ENCODE measurements around the gene ZBTB45.

ZBTB45 gene

DNA sequence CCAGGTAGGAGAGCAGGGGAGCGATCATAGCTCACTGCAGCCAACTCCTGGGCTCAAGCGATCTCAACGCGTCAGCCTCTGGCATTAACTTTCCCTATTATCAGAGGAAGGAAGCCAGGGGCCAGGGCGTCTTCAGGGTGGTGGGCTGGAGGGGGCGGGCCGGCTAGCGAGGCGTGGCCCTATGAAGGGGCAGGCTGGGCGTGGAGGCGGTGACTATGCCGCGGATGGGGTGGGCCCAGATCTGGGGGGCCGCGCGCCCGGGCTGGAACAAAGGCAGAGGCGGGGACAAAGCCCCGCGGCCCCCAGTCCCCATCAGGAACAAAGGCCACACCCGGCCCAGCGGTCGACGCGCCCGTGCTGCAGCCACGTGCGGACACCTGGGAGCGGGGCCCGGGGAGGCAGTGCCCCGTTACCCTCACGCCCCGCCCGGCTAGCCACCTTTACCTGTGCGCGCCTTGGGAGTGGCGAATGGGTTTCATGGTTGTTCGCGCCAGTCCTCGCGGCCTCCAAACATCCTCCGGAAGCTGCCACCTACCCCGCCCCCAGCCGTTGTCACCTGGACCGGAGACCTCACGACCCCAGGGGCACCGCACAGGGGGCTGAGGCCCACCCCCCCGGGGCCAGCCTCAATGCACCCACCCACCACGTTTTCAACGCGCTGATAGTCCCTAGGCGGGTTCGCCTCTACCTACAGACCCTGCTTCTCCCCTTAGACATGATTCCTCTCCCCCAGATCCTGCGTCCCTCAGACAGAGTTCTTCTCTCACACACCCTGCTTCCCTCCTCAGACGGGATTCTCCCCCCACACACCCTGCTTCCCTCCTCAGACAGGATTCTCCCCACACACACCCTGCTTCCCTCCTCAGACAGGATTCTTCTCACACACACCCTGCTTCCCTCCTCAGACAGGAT is 18.9 kb upstream of the ZBTB45 start:
- H3K4me1 Mint-ChIP-seq, result peaks cover 6% of the 10 kb centered on the region
- H3K27ac Mint-ChIP-seq, result peak overlapping the region; percentile 95 to 96 (median 96)
- H3K36me3 Mint-ChIP-seq (ENCODE audit: low read depth), result no peaks in the 10 kb centered on the region
- no peaks in the 10 kb centered on the region for H3K9me3 Mint-ChIP-seq
- H3K27me3 Mint-ChIP-seq (ENCODE audit: low read depth), result peaks cover 19% of the 10 kb centered on the region
- peak overlapping the region; percentile 83 to 86 (median 84) for H3K4me3 Mint-ChIP-seq
- TF ChIP-seq, protein P1, sequence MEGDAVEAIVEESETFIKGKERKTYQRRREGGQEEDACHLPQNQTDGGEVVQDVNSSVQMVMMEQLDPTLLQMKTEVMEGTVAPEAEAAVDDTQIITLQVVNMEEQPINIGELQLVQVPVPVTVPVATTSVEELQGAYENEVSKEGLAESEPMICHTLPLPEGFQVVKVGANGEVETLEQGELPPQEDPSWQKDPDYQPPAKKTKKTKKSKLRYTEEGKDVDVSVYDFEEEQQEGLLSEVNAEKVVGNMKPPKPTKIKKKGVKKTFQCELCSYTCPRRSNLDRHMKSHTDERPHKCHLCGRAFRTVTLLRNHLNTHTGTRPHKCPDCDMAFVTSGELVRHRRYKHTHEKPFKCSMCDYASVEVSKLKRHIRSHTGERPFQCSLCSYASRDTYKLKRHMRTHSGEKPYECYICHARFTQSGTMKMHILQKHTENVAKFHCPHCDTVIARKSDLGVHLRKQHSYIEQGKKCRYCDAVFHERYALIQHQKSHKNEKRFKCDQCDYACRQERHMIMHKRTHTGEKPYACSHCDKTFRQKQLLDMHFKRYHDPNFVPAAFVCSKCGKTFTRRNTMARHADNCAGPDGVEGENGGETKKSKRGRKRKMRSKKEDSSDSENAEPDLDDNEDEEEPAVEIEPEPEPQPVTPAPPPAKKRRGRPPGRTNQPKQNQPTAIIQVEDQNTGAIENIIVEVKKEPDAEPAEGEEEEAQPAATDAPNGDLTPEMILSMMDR (IDR thresholded peaks at IDR 0.05; ENCODE audit: unreplicated experiment in 3 of 3), result no peak

DNA sequence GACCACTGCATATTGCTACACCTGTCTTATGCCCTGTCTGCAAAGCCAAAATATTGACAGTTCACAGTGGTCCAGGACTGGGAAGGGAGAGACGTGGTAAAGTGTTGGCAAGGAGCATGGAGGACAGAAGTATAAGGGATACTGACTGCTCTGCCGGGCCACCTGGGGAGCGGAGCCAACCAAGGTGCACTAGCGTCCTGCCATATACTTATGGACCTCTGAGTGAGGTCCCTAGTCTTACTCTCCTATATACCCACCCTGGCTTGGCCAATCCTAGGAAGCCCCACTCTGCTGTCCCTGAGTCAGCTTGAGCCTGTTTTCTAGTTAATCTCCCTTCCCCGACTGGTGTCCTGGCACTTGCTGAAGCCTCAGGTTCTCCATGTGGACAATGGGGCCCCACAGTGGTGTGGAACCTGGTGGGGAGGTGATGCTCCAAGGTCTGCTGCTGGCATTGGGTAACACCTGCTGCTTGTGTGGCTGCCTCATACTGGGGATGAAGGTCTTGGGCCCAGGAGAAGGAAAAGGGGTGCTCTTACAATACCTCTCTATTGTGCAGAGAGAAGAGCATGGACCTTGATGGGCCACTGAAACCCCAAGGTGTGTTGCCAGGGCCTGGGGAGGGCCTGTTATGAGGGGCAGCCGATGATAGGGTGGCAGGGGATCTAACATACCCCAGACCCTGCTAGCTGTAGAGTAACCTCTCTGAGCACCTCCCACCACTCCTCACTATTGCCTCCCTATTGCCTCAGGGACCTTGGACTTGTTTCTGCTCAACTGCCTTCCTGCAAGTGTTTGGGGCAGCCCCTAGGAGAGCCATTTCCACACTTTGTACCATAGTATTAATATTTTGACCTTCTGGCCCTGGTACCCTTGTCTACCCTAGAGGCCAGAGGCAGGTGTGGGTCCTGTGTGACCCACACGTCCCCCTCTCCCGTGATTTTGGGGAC is 17.5 kb upstream of the ZBTB45 start:
- H3K9me3 Mint-ChIP-seq, result no peaks in the 10 kb centered on the region
- H3K4me3 Mint-ChIP-seq, result peak overlapping the region; percentile 17 to 86 (median 83)
- TF ChIP-seq, protein P1 (IDR thresholded peaks at IDR 0.05; ENCODE audit: unreplicated experiment in 3 of 3), result no peak
- H3K27me3 Mint-ChIP-seq (ENCODE audit: low read depth), result peaks cover 15% of the 10 kb centered on the region
- peak overlapping the region; percentile 95 to 96 (median 96) for H3K27ac Mint-ChIP-seq
- H3K4me1 Mint-ChIP-seq, result peaks cover 5% of the 10 kb centered on the region
- no peaks in the 10 kb centered on the region for H3K36me3 Mint-ChIP-seq (ENCODE audit: low read depth)

DNA sequence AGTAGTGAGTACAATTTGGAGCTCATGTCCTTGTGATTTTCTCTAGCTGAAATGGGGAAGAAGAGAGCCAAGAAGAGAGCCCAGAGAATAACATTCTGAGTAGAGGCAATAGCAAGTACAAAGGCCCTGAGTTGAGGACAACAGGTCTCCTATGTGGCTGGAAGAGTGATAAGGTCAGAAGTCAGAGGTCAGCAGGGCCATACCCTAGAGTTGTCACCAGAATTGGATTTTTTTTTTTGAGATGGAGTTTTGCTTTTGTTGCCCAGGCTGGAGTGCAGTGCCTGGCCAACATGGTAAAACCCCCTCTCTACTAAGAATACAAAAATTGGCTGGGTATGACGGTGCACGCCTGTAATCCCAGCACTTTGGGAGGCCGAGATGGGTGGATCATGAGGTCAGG is 16.2 kb upstream of the ZBTB45 start:
- Mint-ChIP-seq H3K36me3 (ENCODE audit: low read depth) (no peaks in the 10 kb centered on the region), H3K27ac (peak overlapping the region in 1 of 3 experiments; percentile 4), H3K27me3 (ENCODE audit: low read depth) (peaks cover 15% of the 10 kb centered on the region), H3K4me3 (no peak overlapping the region), H3K4me1 (peaks cover 5% of the 10 kb centered on the region), H3K9me3 (no peaks in the 10 kb centered on the region)
- TF ChIP-seq, protein P1 (IDR thresholded peaks at IDR 0.05; ENCODE audit: unreplicated experiment in 3 of 3), result no peak

GRCh38 chr19:58531034-58531840 is 11.6 kb upstream of the ZBTB45 start:
- H3K27ac Mint-ChIP-seq, result no peak overlapping the region
- H3K36me3 Mint-ChIP-seq (ENCODE audit: low read depth), result no peaks in the 10 kb centered on the region
- H3K9me3 Mint-ChIP-seq, result no peaks in the 10 kb centered on the region
- TF ChIP-seq, protein P1 (IDR thresholded peaks at IDR 0.05; ENCODE audit: unreplicated experiment in 3 of 3), result no peak
- no peak overlapping the region for H3K4me3 Mint-ChIP-seq
- no peaks in the 10 kb centered on the region for H3K27me3 Mint-ChIP-seq (ENCODE audit: low read depth)
- H3K4me1 Mint-ChIP-seq, result no peaks in the 10 kb centered on the region

DNA sequence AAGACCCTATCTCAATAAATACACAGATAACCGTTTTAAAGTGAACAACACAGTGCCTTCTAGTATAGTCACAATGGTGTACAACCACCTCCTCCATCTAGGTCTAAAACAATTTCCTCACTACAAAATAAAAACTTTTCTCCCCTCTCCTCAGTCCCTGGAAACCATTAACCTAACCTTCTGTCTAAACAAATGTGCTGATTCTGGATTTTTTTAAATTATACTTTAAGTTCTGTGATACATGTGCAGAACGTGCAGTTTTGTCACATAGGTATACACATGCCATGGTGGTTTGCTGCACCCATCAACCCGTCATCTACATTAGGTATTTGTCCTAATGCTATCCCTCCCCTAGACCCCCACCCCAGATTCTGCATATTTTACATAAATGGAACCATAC is 9.8 kb upstream of the ZBTB45 start:
- no peak overlapping the region for H3K27ac Mint-ChIP-seq
- no peaks in the 10 kb centered on the region for H3K9me3 Mint-ChIP-seq
- no peaks in the 10 kb centered on the region for H3K27me3 Mint-ChIP-seq (ENCODE audit: low read depth)
- H3K36me3 Mint-ChIP-seq (ENCODE audit: low read depth), result no peaks in the 10 kb centered on the region
- H3K4me3 Mint-ChIP-seq, result no peak overlapping the region
- TF ChIP-seq, protein P1 (IDR thresholded peaks at IDR 0.05; ENCODE audit: unreplicated experiment in 3 of 3), result no peak
- no peaks in the 10 kb centered on the region for H3K4me1 Mint-ChIP-seq

Data from nephron (organoid).